Measurements from ENCODE around the gene PLXND1.

DNA sequence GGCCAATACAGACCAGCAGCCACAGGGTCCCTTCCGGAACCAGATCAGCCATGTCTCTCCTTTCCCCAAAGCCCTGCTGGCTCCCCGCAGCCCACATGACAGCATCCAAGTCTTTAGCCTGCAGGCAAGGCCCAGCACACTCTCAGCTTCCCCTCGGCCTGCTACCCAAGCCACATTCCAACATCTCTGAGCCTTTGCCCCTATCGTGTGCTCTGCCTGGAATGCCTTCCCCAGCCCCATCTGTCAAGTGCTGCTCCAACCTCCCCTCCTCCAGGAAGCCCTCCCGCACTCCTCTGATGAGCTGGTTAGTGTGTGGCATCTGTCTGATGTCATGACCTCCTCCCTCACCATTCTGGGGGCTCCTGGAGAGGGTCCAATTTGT lies 8.5 kb downstream of the PLXND1 start:
- no peak for TF ChIP-seq GATA2 (IDR thresholded peaks at IDR 0.05; ENCODE audit: low read depth, low read length)
- no peak for TF ChIP-seq GATA3 (IDR thresholded peaks at IDR 0.05; ENCODE audit: low read depth, low read length)
